HFF-Myc (cell line): ENCODE measurements around the gene SWI5.
"Not testable (repeated sequence)": the region's sequence is repeated elsewhere in the genome, so short reads cannot be mapped to it uniquely, and the experiment has no call there.

Experiments used
- DNase-seq: peaks from one replicate; pipeline ENCODE4 v3.0.0-alpha.2; 2011; ENCODE audit warnings: low read depth; ENCODE audit errors: extremely low read depth
- H3K4me3 ChIP-seq: replicated peaks from 2 replicates; pipeline ENCODE4 v1.5.1; 2011; ENCODE audit warnings: low read depth, mild to moderate bottlenecking, control low read depth, low read length
- CTCF ChIP-seq: IDR thresholded peaks from 2 replicates; pipeline ENCODE4 v1.5.1; 2012; ENCODE audit warnings: mild to moderate bottlenecking, low read depth, low read length, control low read depth; ENCODE audit errors: missing control alignments

SWI5 gene

GRCh38 chr9:128276008-128276573, at the start of gene SWI5:
SWI5 (plus strand) TSS chr9:128276276.
- TF ChIP-seq CTCF, result no peak
- H3K4me3 ChIP-seq, result peak within 1 kb of the TSS; percentile 96
- peak; percentile 99 for DNase-seq

- DNase-seq, result no peak
- no peak for TF ChIP-seq CTCF
- H3K4me3 ChIP-seq, result no peak overlapping the region
Measured at GRCh38 chr9:128226412-128226801, 49.7 kb upstream of the SWI5 start.

- not testable (repeated sequence) for DNase-seq, H3K4me3 ChIP-seq
Measured at GRCh38 chr9:128230897-128231296, 45.2 kb upstream of the SWI5 start.

GRCh38 chr9:128231638-128232527, 44.2 kb upstream of the SWI5 start:
- no peak for TF ChIP-seq CTCF
- no peak overlapping the region for H3K4me3 ChIP-seq
- no peak for DNase-seq

- H3K4me3 ChIP-seq, result no peak overlapping the region
- DNase-seq, result no peak
Measured at GRCh38 chr9:128232528-128233428, 43.3 kb upstream of the SWI5 start.

GRCh38 chr9:128233817-128234406, 42.2 kb upstream of the SWI5 start:
- TF ChIP-seq CTCF, result no peak
- no peak for DNase-seq
- no peak overlapping the region for H3K4me3 ChIP-seq

More at GRCh38 chr9:128232528-128233428, 43.3 kb upstream of the SWI5 start:
- no peak for TF ChIP-seq CTCF
